ENCODE measurements around the gene TSPAN14.

TSPAN14 gene

DNA sequence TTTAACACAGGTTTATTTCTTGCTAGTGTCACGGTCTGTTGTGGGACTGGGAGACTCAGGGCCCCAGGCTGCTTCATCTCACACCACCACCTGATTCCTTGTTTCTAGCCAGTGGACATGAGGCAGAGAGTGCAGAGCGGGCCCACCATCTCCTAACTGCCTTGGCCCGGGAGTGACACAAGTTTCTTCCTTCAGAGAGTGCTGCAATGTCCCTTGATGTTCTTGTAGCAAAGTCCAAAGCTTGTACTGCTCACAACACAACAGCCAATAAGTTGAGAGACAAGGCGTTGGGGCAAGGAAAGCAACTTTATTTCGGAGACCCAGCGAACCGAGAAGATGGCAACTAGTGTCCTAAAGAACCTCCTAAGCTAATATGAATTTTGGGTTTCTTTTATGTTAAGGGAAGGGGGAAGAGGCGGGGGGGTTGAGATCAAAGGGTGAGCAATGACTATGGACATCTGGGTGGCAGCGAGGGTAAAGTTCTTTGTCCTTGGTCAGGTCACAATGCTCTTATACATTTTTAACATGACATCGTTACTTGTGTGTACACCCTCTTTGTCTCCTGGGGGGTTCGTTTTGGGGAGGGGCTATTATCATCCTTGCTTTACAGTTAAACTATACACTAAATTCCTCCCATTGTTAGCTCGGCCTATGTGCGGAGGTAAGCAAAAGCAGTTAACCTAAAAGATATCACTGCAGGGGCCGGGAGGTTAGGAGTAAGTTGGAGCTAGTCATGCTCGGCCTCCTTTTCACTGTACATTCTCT lies 115.2 kb downstream of the TSPAN14 start:
- in situ Hi-C loops (cut with HindIII; ENCODE audit: low sequenced_read_pairs), result no loop called here
- TF ChIP-seq, protein P1, sequence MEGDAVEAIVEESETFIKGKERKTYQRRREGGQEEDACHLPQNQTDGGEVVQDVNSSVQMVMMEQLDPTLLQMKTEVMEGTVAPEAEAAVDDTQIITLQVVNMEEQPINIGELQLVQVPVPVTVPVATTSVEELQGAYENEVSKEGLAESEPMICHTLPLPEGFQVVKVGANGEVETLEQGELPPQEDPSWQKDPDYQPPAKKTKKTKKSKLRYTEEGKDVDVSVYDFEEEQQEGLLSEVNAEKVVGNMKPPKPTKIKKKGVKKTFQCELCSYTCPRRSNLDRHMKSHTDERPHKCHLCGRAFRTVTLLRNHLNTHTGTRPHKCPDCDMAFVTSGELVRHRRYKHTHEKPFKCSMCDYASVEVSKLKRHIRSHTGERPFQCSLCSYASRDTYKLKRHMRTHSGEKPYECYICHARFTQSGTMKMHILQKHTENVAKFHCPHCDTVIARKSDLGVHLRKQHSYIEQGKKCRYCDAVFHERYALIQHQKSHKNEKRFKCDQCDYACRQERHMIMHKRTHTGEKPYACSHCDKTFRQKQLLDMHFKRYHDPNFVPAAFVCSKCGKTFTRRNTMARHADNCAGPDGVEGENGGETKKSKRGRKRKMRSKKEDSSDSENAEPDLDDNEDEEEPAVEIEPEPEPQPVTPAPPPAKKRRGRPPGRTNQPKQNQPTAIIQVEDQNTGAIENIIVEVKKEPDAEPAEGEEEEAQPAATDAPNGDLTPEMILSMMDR (IDR thresholded peaks at IDR 0.05; ENCODE audit: low read depth, low read length), result no peak
- no peak overlapping the region for H3K4me3 ChIP-seq (ENCODE audit: low read depth, low read length)
- DNase-seq (ENCODE audit: low read depth, low spot score), result no peak

DNA sequence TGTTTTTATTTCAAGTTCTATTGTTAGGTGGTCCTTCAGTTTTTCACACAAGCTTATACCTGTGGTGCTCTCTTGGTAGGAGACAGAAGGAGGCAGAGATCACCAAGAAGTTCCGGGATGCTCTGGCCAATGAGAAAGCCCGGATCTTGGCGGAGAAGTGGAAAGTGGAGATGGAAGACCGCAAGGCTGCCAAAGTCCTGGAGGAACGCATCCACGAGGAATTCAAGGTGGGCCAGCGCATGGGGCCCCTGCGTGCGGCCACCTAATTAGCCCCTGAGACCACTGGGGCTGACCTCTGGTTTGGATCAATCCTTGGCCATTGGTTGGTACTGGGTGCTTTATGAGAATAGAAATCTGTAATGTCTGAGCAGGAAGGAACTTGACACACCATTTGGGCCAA lies 117.2 kb downstream of the TSPAN14 start:
- in situ Hi-C loops (cut with HindIII; ENCODE audit: low sequenced_read_pairs), result no loop called here
- H3K4me3 ChIP-seq (ENCODE audit: low read depth, low read length), result no peak overlapping the region
- TF ChIP-seq, protein P1 (IDR thresholded peaks at IDR 0.05; ENCODE audit: low read depth, low read length), result no peak
- no peak for DNase-seq (ENCODE audit: low read depth, low spot score)

DNA sequence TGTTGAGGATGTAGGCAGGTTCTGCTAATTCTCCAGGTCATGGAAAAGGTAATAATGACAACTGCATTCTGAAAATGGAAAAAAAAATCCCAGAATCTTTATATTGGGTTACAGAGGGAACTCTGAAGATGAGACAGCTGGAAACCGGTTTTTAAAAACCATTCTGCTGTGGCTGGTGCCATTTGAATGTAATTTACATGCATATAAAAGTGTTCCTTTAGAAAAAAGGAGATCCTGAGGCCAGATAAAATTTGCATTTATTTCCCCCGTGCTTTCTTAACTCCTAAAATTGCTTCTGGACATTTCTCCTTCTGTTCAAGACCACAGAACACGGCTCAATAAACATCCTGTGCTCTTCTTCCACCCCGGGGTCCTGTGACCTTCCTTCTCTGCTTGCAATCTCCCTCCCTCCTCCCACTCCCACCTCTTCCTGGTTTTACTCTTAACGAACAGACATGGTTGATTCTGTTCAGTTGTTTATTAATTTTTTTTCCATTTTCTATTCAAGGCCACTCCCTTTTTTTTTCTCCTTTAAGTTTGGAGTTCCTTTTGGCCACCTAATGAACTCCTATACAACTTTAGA lies 125.2 kb downstream of the TSPAN14 start:
- no peak overlapping the region for H3K4me3 ChIP-seq (ENCODE audit: low read depth, low read length)
- in situ Hi-C loops (cut with HindIII; ENCODE audit: low sequenced_read_pairs), result no loop called here
- TF ChIP-seq, protein P1 (IDR thresholded peaks at IDR 0.05; ENCODE audit: low read depth, low read length), result no peak
- DNase-seq (ENCODE audit: low read depth, low spot score), result no peak

DNA sequence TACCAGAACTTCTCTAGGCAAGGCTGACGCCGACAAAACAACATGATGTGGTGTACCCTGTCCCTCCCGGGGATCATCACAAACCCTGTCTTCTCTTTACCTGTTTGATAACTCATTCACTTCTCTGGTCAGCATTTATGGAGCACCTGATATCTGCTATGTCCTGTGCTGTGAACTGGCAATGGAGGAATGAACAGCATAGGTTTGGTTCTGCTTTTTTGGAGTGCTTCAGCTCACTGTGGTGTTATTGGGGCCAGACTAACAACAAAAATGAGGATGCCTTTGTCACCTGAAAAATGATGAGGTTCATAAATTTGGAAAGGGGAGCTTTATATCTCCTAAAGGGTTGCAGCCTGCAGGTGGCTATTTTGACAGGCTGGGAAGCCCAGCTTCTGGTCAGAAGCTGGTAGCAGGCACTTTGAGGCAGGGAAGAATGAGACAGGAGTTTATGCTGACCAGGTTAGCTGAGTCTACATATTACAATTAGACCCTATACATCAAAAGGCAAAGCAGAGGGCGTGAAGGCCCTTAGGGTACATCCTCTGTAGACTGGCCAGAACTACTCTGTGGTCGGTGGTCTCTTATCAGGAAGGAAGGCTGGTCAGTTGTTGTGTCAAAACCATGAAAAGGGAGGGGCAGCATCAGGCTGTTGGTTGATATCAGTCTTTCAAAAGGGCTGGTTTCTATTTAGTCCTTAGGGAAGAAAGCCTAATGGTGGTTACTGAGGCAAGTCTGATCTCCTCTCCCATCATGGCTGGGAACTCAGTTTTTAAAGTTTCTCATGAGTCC lies 125.9 kb downstream of the TSPAN14 start:
- in situ Hi-C loops (cut with HindIII; ENCODE audit: low sequenced_read_pairs), result no loop called here
- no peak for DNase-seq (ENCODE audit: low read depth, low spot score)
- TF ChIP-seq, protein P1 (IDR thresholded peaks at IDR 0.05; ENCODE audit: low read depth, low read length), result no peak
- H3K4me3 ChIP-seq (ENCODE audit: low read depth, low read length), result no peak overlapping the region

DNA sequence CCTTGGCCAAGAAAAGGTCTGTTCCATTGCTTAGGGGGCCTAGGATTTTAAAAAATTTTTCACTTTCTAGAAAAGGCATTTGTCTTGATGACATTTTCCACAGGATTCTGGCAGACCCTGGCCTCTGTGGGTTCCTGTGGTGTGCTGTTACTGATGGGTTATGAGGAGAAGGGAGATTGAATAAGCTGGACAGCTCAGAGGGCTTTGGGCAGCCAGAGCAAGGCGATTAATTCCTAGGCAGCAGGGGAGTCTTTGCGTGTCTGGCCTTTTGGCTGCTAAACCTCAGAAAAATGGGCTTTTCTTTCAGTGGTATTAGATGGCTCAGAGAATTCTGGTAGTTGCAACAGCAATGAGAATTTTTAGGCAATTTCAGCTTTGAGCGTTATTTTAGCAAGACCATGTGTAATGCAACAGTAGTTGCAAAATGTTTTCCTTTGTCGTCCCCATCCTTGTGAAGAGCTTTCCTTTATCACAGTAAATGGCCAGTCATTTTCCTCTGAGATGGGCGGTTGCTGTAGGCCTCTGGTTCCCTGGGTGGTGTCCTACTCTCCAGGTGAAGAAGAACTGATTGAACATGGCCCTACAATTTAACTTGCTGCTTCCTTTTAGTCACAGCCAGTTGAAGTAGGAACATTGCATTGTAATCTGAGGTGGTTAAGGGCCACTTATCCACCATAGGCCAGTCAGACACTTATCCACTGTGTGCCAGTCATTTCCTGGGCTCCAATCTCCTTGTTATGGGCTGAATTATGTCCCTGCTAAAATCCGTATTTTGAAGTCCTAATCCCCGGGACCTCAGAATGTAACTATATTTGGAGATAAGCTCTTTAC lies 126.7 kb downstream of the TSPAN14 start:
- no peak overlapping the region for H3K4me3 ChIP-seq (ENCODE audit: low read depth, low read length)
- TF ChIP-seq, protein P1 (IDR thresholded peaks at IDR 0.05; ENCODE audit: low read depth, low read length), result no peak
- in situ Hi-C loops (cut with HindIII; ENCODE audit: low sequenced_read_pairs), result no loop called here
- DNase-seq (ENCODE audit: low read depth, low spot score), result no peak

DNA sequence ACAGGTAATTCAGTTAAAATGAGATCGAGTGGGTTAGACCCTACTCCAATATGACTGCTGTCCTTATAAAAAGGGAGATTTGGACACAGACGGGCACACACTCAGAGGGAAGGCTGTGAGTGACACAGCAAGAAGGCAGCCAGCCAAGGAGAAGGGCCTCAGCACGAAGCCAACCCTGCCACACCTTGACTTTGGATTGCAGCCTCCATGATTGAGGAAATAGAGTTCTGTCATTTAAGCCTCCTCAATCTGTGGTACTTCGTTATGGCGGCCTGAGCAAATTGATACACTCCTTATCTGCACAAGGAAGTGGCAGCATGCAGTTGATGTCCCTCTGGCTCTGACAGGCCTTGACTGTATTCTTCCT lies 127.3 kb downstream of the TSPAN14 start:
- in situ Hi-C loops (cut with HindIII; ENCODE audit: low sequenced_read_pairs), result no loop called here
- no peak for DNase-seq (ENCODE audit: low read depth, low spot score)
- TF ChIP-seq, protein P1 (IDR thresholded peaks at IDR 0.05; ENCODE audit: low read depth, low read length), result no peak
- H3K4me3 ChIP-seq (ENCODE audit: low read depth, low read length), result no peak overlapping the region
